AG10803 (cell line): ENCODE results near the gene SLAIN2.
"Not testable (repeated sequence)": the region's sequence is repeated elsewhere in the genome, so short reads cannot be mapped to it uniquely, and the experiment has no call there.

ENCODE experiments used
- DNase-seq: peaks from one replicate; pipeline ENCODE4 v3.0.0; 2010; ENCODE audit warnings: low read depth
- H3K4me3 ChIP-seq: 2 replicates; pipeline ENCODE4 v1.5.1; 2011; ENCODE audit warnings: mild to moderate bottlenecking, low read length, control low read depth
- TF ChIP-seq, protein P1 (sequence below): conservative IDR thresholded peaks from 2 replicates; pipeline ENCODE4 v1.5.1; 2011; ENCODE audit warnings: mild to moderate bottlenecking, low read length, control low read depth, inconsistent platforms

The SLAIN2 gene

DNA sequence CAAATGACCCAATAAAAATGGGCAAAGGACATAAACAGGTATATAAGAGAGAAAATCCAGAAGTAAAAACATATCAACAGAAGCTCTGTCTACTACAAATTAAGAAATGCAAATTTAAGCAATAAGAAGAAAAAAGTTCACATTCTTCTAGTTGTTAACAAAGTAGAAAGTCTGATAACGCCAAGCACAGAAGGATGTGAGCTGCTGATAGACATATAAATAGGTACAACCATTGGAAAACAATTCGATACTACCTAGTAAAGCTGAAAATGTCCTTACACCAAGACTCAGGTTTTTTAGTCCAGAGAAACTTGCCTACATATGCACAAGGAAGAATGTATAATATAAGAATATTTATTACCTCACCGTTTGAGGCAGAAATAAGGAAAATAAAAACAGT, 35.8 kb upstream of the SLAIN2 start:
- no peak for DNase-seq
- TF ChIP-seq, protein P1, sequence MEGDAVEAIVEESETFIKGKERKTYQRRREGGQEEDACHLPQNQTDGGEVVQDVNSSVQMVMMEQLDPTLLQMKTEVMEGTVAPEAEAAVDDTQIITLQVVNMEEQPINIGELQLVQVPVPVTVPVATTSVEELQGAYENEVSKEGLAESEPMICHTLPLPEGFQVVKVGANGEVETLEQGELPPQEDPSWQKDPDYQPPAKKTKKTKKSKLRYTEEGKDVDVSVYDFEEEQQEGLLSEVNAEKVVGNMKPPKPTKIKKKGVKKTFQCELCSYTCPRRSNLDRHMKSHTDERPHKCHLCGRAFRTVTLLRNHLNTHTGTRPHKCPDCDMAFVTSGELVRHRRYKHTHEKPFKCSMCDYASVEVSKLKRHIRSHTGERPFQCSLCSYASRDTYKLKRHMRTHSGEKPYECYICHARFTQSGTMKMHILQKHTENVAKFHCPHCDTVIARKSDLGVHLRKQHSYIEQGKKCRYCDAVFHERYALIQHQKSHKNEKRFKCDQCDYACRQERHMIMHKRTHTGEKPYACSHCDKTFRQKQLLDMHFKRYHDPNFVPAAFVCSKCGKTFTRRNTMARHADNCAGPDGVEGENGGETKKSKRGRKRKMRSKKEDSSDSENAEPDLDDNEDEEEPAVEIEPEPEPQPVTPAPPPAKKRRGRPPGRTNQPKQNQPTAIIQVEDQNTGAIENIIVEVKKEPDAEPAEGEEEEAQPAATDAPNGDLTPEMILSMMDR: no peak
- H3K4me3 ChIP-seq: no peak overlapping the region

DNA sequence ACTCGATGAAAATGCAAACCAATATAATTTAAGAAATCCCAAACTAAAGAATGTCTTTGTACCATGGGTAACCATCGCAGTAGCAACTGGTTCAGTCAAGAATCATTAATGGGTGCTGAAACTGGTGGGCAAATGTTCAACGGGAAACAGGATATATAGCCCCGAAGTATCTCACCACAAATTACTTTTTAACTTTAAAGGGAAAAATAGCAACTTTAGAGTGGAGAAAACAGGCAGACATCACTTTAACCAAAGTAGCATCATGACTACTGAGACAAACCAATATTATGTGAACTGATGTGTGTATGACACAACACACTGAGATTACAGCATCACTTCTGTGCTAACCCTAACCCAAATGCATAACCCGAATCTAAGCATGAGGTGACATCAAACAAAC, 33.8 kb upstream of the SLAIN2 start:
- no peak overlapping the region for H3K4me3 ChIP-seq
- no peak for DNase-seq
- TF ChIP-seq, protein P1: no peak

DNA sequence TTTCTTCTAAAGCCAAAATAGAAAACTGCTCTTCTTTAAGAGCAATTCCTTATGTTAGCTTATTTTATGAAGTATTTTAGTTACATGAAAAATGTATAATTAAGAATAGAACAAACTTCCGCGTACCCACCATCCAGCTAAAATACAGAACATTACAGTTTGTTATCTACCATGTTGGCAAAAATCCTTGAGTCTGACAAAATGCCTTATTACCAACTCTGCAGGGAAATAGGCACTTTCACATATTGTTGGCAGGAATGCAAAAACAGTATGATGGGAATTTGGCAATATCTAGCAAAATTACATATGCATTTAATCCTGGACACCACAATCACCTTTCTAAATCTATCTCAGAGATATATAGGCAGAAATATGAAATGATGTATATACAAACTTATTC, 32.4 kb upstream of the SLAIN2 start:
- TF ChIP-seq, protein P1: no peak
- H3K4me3 ChIP-seq: no peak overlapping the region
- DNase-seq: no peak

DNA sequence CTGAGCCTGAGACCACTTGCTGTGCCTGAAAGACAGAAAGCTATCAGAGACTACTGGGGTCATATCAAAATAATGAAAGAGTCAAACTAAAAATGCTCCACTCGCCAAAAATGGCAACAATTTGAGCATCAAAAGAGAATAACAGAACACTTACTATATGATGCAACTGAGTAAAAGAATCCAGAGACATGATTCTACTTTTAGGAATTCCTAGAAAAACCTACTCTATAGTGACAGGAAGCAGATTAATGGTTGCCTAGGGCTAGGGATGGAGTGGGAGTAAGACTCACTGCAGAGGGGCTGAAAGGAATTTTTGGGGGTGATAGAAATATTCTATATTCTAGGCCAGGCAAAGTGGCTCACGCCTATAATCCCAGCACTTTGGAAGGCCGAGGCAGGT, 29.4 kb upstream of the SLAIN2 start:
- TF ChIP-seq, protein P1: no peak
- no peak for DNase-seq
- H3K4me3 ChIP-seq: no peak overlapping the region

DNA sequence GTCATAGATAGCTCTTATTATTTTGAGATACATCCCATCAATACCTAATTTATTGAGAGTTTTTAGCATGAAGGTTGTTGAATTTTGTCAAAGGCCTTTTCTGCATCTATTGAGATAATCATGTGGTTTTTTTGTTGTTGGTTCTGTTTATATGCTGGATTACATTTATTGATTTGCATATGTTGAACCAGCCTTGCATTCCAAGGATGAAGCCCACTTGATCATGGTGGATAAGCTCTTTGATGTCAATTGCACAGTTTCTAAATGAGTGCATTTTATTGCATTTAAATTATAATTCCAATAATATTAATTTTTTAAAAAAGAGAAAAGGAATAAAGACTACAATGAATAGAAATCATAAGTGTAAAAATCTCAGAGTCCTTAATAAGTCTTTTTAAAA, 26.6 kb upstream of the SLAIN2 start:
- not testable (repeated sequence) for H3K4me3 ChIP-seq, DNase-seq

DNA sequence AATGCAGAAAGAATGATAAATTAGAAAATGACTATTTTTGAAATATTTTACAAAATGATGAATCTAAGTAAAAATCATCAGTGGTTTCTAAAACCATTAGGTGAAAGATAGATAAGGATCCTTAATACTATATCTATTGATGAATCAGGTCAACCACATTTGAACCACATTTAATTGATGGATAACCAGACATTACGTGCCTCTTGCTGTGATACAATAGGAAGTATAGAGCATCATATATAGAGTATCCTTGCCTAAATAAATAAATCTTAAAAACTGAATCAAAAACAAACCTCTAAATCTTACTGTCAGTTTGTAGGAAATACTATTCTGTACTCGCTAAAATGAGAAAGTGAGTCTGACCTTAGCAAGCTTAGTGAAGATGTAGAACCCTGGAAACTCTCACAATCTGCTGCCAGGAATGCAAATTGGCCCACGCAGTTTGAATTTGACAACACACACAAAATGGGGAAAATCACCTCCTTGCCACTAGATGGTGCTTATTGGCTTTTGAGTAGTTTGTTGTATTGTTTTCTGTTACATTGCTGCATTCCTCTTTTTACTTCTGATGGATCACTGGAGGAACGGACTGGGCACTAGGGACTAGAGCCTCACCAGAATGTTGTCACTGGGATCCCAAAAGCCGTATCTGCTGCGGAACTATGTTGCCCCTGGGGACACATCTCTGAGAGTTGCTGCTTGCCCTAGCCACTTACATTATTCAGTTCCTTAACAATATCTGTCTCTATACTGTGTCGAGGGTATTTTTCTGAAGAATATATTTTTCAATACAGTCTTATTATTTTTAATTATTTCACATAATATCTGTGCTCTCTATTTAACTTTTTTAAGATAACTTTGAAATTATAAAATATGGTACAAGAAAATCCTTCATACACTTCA, 25.4 kb upstream of the SLAIN2 start:
- TF ChIP-seq, protein P1: peak; percentile 90
- H3K4me3 ChIP-seq: no peak overlapping the region
- peak; percentile 73 for DNase-seq

DNA sequence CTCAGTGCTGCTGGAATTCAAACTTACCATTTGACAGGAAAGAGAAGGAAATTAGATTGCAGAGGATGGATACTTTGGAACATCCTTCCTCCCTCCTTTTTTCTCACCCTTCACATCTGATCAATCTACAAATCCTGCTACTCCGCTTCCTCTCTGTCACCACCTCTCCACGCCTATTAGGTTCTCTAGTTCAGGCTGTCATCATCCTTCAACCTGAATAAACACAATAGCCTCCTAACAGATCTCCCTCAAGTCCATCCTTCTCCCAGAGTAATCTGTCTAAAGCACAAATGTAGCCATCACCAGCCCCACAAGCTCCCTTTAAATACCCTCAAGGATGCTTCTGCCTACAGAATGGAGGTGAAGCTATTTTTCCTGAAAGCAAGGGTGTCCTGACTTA, 20.0 kb upstream of the SLAIN2 start:
- DNase-seq: no peak
- no peak overlapping the region for H3K4me3 ChIP-seq
- TF ChIP-seq, protein P1: no peak

DNA sequence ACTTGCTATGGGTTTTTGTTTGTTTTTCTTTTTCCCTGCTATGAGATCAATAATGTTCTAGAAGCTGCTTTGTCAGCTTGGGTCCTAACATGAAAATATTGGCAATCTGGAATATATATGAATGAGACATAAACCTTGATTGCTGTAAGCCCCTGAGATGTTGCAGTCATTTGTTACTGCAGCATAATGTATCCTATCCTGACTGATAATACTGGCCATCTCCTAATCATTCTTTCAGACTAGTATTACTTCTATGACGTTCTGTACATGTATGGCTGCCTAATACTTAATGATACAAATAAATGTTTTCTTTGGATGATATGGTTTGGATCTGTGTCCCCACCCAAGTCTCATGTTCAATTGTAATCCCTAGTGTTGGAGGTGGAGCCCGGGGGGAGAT, 19.3 kb upstream of the SLAIN2 start:
- no peak overlapping the region for H3K4me3 ChIP-seq
- DNase-seq: no peak
- TF ChIP-seq, protein P1: no peak
